ENCODE measurements around the gene ZHX3. TPM values are rescaled to one million over a fixed set of nuclear protein-coding genes. Genes with fewer than 3 reads are reported as not detected.

Gene ZHX3
- total RNA-seq, 1 donor, result 4.3 TPM

- H3K4me1 ChIP-seq (ENCODE audit: insufficient read depth, low read length), result peaks cover 68% of the 10 kb centered on the region
- no peaks in the 10 kb centered on the region for H3K27me3 ChIP-seq (ENCODE audit: insufficient read depth, low read length)
- no peaks in the 10 kb centered on the region for H3K9me3 ChIP-seq (ENCODE audit: low read depth, low read length)
- no peak overlapping the region for H3K4me3 ChIP-seq (ENCODE audit: low read length)
Observed at GRCh38 chr20:41159547-41159946, 158.0 kb downstream of the ZHX3 start.

- H3K4me3 ChIP-seq (ENCODE audit: low read length), result no peak overlapping the region
- peaks cover 82% of the 10 kb centered on the region for H3K4me1 ChIP-seq (ENCODE audit: insufficient read depth, low read length)
- H3K27me3 ChIP-seq (ENCODE audit: insufficient read depth, low read length), result no peaks in the 10 kb centered on the region
- no peaks in the 10 kb centered on the region for H3K9me3 ChIP-seq (ENCODE audit: low read depth, low read length)
Observed at GRCh38 chr20:41158082-41158625, 159.4 kb downstream of the ZHX3 start.

GRCh38 chr20:41155261-41155660, 162.3 kb downstream of the ZHX3 start:
- Histone ChIP-seq H3K27me3 (ENCODE audit: insufficient read depth, low read length) (no peaks in the 10 kb centered on the region), H3K4me1 (ENCODE audit: insufficient read depth, low read length) (peaks cover 94% of the 10 kb centered on the region), H3K4me3 (ENCODE audit: low read length) (no peak overlapping the region), H3K9me3 (ENCODE audit: low read depth, low read length) (no peaks in the 10 kb centered on the region)

- Histone ChIP-seq H3K4me1 (ENCODE audit: insufficient read depth, low read length) (peaks cover 94% of the 10 kb centered on the region), H3K4me3 (ENCODE audit: low read length) (no peak overlapping the region), H3K27me3 (ENCODE audit: insufficient read depth, low read length) (no peaks in the 10 kb centered on the region), H3K9me3 (ENCODE audit: low read depth, low read length) (no peaks in the 10 kb centered on the region)
Observed at GRCh38 chr20:41154436-41155176, 162.9 kb downstream of the ZHX3 start.

- no peak overlapping the region for H3K4me3 ChIP-seq (ENCODE audit: low read length)
- peaks cover 92% of the 10 kb centered on the region for H3K4me1 ChIP-seq (ENCODE audit: insufficient read depth, low read length)
Observed at GRCh38 chr20:41152108-41152757, 165.3 kb downstream of the ZHX3 start.

GRCh38 chr20:41151134-41151869, 166.2 kb downstream of the ZHX3 start:
- Histone ChIP-seq H3K4me3 (ENCODE audit: low read length) (no peak overlapping the region), H3K9me3 (ENCODE audit: low read depth, low read length) (no peaks in the 10 kb centered on the region), H3K27me3 (ENCODE audit: insufficient read depth, low read length) (no peaks in the 10 kb centered on the region), H3K4me1 (ENCODE audit: insufficient read depth, low read length) (peaks cover 92% of the 10 kb centered on the region)

More at GRCh38 chr20:41152108-41152757, 165.3 kb downstream of the ZHX3 start:
- Histone ChIP-seq H3K27me3 (ENCODE audit: insufficient read depth, low read length) (no peaks in the 10 kb centered on the region), H3K9me3 (ENCODE audit: low read depth, low read length) (no peaks in the 10 kb centered on the region)

- Histone ChIP-seq H3K27me3 (ENCODE audit: insufficient read depth, low read length) (no peaks in the 10 kb centered on the region), H3K4me3 (ENCODE audit: low read length) (no peak overlapping the region), H3K4me1 (ENCODE audit: insufficient read depth, low read length) (peaks cover 92% of the 10 kb centered on the region), H3K9me3 (ENCODE audit: low read depth, low read length) (no peaks in the 10 kb centered on the region)
Observed at GRCh38 chr20:41150664-41151063, 166.9 kb downstream of the ZHX3 start.

GRCh38 chr20:41148942-41149341, 168.6 kb downstream of the ZHX3 start:
- H3K27me3 ChIP-seq (ENCODE audit: insufficient read depth, low read length), result no peaks in the 10 kb centered on the region

GRCh38 chr20:41147767-41148191, 169.8 kb downstream of the ZHX3 start:
- Histone ChIP-seq H3K4me1 (ENCODE audit: insufficient read depth, low read length) (peaks cover 93% of the 10 kb centered on the region), H3K4me3 (ENCODE audit: low read length) (no peak overlapping the region), H3K27me3 (ENCODE audit: insufficient read depth, low read length) (no peaks in the 10 kb centered on the region), H3K9me3 (ENCODE audit: low read depth, low read length) (no peaks in the 10 kb centered on the region)

More at GRCh38 chr20:41148942-41149341, 168.6 kb downstream of the ZHX3 start:
- Histone ChIP-seq H3K4me3 (ENCODE audit: low read length) (no peak overlapping the region), H3K4me1 (ENCODE audit: insufficient read depth, low read length) (peaks cover 92% of the 10 kb centered on the region), H3K9me3 (ENCODE audit: low read depth, low read length) (no peaks in the 10 kb centered on the region)

GRCh38 chr20:41145821-41146620, 171.5 kb downstream of the ZHX3 start:
- H3K9me3 ChIP-seq (ENCODE audit: low read depth, low read length), result no peaks in the 10 kb centered on the region
- H3K4me1 ChIP-seq (ENCODE audit: insufficient read depth, low read length), result peaks cover 92% of the 10 kb centered on the region
- H3K4me3 ChIP-seq (ENCODE audit: low read length), result no peak overlapping the region
- no peaks in the 10 kb centered on the region for H3K27me3 ChIP-seq (ENCODE audit: insufficient read depth, low read length)

GRCh38 chr20:41145317-41145716, 172.2 kb downstream of the ZHX3 start:
- no peaks in the 10 kb centered on the region for H3K27me3 ChIP-seq (ENCODE audit: insufficient read depth, low read length)
- peaks cover 92% of the 10 kb centered on the region for H3K4me1 ChIP-seq (ENCODE audit: insufficient read depth, low read length)
- no peaks in the 10 kb centered on the region for H3K9me3 ChIP-seq (ENCODE audit: low read depth, low read length)
- no peak overlapping the region for H3K4me3 ChIP-seq (ENCODE audit: low read length)

- Histone ChIP-seq H3K27me3 (ENCODE audit: insufficient read depth, low read length) (no peaks in the 10 kb centered on the region), H3K4me1 (ENCODE audit: insufficient read depth, low read length) (peaks cover 80% of the 10 kb centered on the region), H3K9me3 (ENCODE audit: low read depth, low read length) (no peaks in the 10 kb centered on the region), H3K4me3 (ENCODE audit: low read length) (no peak overlapping the region)
Observed at GRCh38 chr20:41143354-41143753, 174.2 kb downstream of the ZHX3 start.

GRCh38 chr20:41142919-41143318, 174.6 kb downstream of the ZHX3 start:
- H3K4me1 ChIP-seq (ENCODE audit: insufficient read depth, low read length), result peaks cover 78% of the 10 kb centered on the region
- no peaks in the 10 kb centered on the region for H3K27me3 ChIP-seq (ENCODE audit: insufficient read depth, low read length)
- no peaks in the 10 kb centered on the region for H3K9me3 ChIP-seq (ENCODE audit: low read depth, low read length)
- no peak overlapping the region for H3K4me3 ChIP-seq (ENCODE audit: low read length)

GRCh38 chr20:41142245-41142644, 175.3 kb downstream of the ZHX3 start:
- no peaks in the 10 kb centered on the region for H3K9me3 ChIP-seq (ENCODE audit: low read depth, low read length)
- H3K27me3 ChIP-seq (ENCODE audit: insufficient read depth, low read length), result no peaks in the 10 kb centered on the region
- H3K4me1 ChIP-seq (ENCODE audit: insufficient read depth, low read length), result peaks cover 77% of the 10 kb centered on the region
- no peak overlapping the region for H3K4me3 ChIP-seq (ENCODE audit: low read length)
